HG02798 (cell line): ENCODE data around the gene ANXA4.
"Not testable (repeated sequence)": the region's sequence is repeated elsewhere in the genome, so short reads cannot be mapped to it uniquely, and the experiment has no call there.

ENCODE experiments used
- ATAC-seq: cut with Tn5 transposase; IDR thresholded peaks from one replicate; pipeline ENCODE4 v1.9.1; 2021; ENCODE audit warnings: mild to moderate bottlenecking; ENCODE audit not compliant: unreplicated experiment, poor library complexity

ANXA4 gene

DNA sequence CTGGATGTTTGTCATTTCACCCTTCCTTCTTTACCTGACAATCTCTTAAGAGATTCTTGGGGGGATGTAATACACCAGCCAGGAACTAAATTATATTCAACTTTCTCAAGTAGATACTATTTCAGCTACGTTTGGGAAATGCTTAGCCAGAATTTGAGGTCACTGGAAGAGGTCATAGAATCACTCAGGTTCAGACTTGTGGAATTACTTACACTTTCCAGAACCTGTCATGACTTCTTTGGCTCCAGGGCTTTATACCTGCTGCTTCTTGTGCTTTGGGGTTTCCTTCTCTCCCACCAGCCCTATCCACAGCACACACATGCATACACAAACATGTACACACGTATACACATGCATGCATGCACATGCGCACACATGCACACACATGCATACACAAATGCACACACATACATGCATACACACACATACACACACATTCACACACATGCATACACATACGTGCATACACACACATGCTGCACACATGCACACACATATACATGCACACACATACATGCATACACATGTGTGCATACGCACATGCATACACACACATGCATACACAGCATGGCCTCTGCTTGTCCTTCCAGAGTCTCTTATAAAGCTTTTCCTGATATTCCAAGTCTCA is 23.5 kb upstream of the ANXA4 start:
- ATAC-seq = no peak

GRCh38 chr2:69720404-69720803 is 21.5 kb upstream of the ANXA4 start:
- ATAC-seq = no peak

DNA sequence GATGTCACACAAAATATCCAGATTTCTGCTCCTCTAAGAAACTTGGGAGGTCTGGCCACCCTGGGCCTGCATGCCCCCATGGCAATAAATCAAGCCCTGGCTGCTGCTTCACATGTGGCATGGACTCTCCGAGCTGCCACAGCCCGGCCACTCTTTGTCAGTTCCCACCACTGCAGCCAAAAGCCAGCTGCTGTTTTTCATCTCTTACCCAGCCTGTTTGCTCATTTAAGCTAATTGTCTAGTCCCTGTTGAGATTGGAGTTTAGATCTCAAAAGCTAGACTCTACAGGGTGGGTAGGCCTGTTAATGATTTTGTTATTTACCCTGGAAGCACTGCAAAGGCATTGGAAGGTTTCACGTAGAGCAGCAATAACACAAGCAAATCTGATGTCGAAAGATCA is 20.9 kb upstream of the ANXA4 start:
- no peak for ATAC-seq

DNA sequence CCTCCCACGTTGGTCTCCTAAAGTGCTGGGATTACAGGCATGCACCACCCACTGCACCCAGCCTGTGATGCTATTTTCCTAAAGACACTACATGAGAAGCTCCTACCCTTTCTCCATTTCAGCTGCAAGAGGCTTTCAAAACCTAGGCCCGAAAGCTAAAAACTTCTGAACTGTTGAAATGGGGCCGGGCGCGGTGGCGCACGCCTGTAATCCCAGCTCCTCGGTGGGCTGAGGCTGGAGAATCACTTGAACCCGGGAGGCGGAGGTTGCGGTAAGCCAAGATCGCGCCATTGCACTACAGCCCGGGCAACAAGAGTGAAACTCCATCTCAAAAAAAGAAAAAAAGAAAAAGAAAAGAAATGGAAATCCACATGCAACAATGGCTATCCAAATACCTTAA is 18.1 kb upstream of the ANXA4 start:
- no peak for ATAC-seq

GRCh38 chr2:69724540-69725159 is 17.3 kb upstream of the ANXA4 start:
- ATAC-seq = peak; percentile 71

DNA sequence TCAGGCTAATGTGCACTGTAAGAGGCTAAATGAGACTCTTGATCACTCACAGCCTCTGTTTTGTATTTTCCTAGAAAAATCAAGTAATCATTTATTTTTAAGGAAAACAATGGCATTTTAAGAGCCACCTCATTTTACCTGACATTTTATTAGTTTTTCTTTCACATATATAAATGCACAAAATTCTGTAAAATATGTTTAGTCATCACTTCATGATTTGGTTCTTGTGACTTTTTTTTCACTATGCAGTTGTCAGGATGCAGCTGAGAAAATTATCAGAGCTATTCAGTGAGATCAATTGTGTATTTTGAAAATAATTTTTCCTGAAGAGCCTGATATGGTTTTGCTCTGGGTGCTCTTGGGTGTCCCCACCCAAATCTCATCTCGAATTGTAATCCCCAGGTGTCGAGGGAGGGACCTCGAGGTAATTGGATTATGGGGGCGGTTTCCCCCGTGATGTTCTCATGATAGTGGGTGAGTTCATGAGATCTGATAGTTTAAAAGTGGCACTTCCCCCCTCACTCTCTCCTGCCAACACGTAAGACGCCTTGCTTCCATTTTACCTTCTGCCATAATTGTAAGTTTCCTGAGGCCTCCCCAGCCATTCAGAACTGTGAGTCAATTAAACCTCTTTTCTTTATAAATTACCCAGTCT is 16.1 kb upstream of the ANXA4 start:
- ATAC-seq = no peak

DNA sequence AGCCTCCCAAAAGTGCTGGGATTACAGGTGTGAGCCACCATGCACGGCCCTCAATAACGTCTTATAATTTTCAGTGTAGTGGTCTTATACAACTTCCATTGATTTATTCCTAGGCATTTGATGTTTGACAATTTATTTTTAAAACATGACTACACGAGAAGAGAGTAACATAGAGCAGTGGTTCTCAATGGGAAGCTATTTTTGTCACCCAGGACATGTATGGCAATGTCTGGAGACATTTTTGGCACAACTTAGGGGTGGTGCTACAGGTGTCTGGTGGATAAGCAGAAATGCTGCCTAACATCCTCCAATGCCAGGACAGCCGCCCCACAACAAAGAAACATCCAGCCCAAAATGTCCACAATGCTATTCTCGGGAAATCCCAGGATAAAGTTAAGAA is 12.7 kb upstream of the ANXA4 start:
- ATAC-seq = no peak

GRCh38 chr2:69729781-69730180 is 12.2 kb upstream of the ANXA4 start:
- ATAC-seq = no peak

DNA sequence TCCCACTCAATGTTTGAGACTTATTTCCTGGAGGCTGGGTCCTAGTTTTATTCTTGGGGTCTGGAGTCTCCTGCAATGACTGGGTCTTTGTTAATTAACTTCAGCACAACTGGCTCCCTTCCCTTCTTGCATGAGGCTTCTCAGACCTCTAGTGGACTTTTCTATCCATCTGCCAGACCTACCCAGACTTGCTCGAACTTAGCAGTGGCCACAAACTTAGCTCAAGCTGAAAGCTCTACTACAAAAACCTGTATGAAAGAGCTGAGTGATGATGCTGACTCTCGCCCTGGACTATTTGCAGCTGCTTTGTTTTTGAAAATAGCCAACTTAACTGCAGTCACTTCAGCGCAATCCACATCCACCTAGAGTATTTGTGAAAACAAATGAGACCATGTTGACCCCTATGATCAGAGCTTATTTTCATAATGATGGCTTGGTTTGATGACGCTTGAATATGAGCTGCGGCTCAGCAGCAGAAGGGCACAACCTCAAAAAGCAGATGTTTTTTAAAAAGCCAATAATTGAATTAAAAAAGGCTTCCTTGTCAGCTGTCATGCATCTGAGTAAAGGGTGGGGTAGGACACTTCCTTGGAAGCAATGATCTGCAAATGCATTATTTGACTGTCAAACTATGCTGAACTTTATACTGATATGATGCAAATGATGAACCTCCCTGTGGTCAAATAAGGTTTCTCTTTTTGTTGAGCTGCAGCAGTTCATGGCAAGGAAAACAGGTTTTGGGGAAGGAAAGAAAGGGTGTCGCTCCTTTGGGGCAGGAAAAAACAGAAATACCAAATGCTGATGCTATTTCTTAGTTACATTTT is 10.6 kb upstream of the ANXA4 start:
- no peak for ATAC-seq

GRCh38 chr2:69733342-69734034 is 8.4 kb upstream of the ANXA4 start:
- no peak for ATAC-seq

- no peak for ATAC-seq
These were observed 7.8 kb upstream of the ANXA4 start for GRCh38 chr2:69734035-69734611.

- no peak for ATAC-seq
These were observed 6.9 kb upstream of the ANXA4 start for GRCh38 chr2:69734854-69735544.

DNA sequence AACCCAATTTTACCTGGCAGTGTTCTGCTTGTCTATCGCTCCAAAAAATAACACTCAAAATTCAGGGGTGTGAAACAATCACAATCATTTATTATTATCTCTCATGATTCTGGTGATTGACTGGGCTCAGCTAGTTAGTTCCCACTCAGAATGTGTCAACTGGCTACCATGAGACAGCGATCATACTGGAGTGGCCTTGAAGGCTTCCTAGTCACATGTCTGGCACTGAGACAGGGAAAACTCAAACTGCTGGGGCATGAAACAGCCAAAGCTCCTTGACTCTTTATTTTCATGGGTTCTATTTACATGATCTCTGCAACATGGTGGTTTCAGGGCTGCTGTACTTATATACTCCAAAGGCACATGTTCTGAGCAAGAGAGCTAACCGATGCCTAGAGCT is 6.2 kb upstream of the ANXA4 start:
- ATAC-seq = no peak

GRCh38 chr2:69738149-69738548 is 3.8 kb upstream of the ANXA4 start:
- ATAC-seq = not testable (repeated sequence)

DNA sequence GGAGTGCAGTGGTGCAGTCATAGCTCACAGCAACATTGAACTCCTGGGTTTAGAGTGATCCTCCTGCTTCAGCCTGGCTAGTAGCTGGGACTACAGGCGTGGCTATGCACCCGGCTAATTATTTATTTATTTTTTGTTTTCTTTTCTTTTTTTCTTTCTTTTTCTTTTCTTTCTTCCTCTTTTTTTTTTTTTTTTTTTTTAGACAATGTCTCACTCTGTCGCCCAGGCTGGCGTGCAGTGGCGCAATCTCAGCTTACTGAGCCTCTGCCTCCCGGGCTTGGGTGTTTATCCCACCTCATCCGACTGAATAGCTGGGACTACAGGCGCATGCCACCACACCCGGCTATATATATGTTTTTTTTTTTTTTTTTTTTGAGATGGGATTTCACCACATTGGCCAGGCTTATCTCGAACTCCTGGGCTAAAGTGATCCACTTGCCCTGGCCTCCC is 1.4 kb upstream of the ANXA4 start:
- no peak for ATAC-seq

DNA sequence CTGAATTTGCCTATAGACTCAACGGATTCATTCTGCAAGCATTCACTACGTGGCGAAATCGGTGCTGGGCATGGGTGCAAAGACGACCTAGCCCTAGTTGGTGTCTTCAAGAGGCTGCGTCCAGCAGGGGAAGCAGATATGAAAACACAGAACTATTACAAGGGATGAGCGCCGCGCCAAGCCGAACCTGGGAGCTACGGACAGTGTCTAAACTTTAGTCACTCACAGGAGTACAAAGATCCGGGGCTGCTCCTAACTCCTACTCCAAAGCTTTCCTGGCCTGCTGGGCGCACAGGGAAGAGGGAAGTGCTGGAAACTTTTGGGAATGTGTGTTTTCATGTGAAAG is 732 bp upstream of the ANXA4 start:
- ATAC-seq = peak; percentile 33

DNA sequence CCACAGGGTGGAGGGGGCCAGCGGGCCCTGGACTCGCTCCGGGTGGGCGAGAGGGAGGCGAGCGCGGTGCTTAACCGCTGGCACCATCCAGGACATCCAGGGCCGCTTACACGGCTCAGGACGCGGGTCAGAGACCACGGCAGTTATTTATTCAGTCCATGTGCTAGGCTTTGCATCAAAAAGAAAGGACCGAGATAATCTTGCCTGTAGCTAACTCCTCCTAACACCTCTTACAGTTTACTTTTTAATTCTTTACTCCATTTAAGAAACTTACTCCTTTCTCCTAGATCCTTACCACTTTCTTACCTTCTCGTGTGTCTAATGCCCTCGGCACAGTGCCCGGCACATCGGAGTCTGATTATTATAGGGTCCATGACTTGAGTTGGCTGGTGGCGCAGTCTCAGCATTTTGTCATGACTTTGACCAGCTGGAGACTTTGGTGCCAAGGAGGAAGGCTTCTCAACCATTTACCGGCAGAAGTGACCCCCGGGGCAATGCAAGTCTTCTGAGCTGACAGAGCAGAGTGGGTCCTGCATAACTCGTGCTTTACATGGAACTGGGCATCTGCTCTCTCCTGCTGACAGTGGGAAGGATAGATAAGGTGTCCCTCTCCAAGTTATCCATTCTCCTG is 503 bp downstream of the ANXA4 start:
- ATAC-seq = peak; percentile 42

- no peak for ATAC-seq
These were observed 1.9 kb downstream of the ANXA4 start for GRCh38 chr2:69743847-69744264.

DNA sequence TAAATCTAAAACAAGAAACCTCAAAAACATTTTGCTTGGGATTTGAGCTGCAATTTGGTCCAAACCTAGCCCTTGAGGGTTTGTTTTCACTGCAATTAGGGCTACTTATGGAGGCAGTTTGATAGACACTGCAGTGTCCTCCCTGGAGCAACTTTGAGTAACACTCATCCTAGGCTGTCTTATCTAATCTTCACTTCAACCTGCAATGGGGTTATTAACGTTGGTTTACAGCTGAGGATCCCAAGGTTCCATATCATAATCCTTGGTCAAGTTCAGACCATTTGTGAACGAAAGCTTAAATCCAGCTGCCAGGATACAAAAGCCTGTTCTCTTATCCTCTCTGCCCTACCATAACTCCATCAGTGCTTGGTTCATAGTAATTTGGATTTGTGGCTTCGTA is 2.5 kb downstream of the ANXA4 start:
- ATAC-seq = no peak
